ENCODE measurements around the gene ALOX5AP.

ALOX5AP gene

GRCh38 chr13:30810261-30810701, 74.9 kb downstream of the ALOX5AP start:
- in situ Hi-C loops (cut with MboI; ENCODE audit: low sequenced_read_pairs, unreplicated experiment), result no loop called here
- no peak for TF ChIP-seq CTCF (IDR thresholded peaks at IDR 0.05; ENCODE audit: borderline replicate concordance, control extremely low read depth, extremely low read depth, insufficient read depth, missing control alignments)
- no peak for DNase-seq (ENCODE audit: low spot score)

- TF ChIP-seq CTCF (IDR thresholded peaks at IDR 0.05; ENCODE audit: borderline replicate concordance, control extremely low read depth, extremely low read depth, insufficient read depth, missing control alignments), result no peak
- in situ Hi-C loops (cut with MboI; ENCODE audit: low sequenced_read_pairs, unreplicated experiment), result no loop called here
- DNase-seq (ENCODE audit: low spot score), result no peak
These were observed 75.5 kb downstream of the ALOX5AP start for GRCh38 chr13:30810801-30811200.
